GM18867 (cell line): Measurements from ENCODE around the gene MPND.

Experiments
- ATAC-seq: cut with Tn5 transposase; IDR thresholded peaks from one replicate; pipeline ENCODE4 v1.9.1; 2021; ENCODE audit warnings: mild to moderate bottlenecking, moderate library complexity; ENCODE audit not compliant: unreplicated experiment

MPND gene

GRCh38 chr19:4363571-4364304 lies 20.4 kb downstream of the MPND start:
- ATAC-seq = no peak

- no peak for ATAC-seq
These were observed 22.0 kb downstream of the MPND start for GRCh38 chr19:4365341-4365740.

- no peak for ATAC-seq
These were observed 22.7 kb downstream of the MPND start for GRCh38 chr19:4365791-4366665.

GRCh38 chr19:4366666-4367335 lies 23.4 kb downstream of the MPND start:
- no peak for ATAC-seq

- ATAC-seq = no peak
These were observed 24.0 kb downstream of the MPND start for GRCh38 chr19:4367336-4367723.

- ATAC-seq = no peak
These were observed 24.4 kb downstream of the MPND start for GRCh38 chr19:4367781-4368127.

GRCh38 chr19:4368128-4368820 lies 24.9 kb downstream of the MPND start:
- ATAC-seq = no peak

- peak; percentile 41 for ATAC-seq
These were observed 25.9 kb downstream of the MPND start for GRCh38 chr19:4369109-4369887.

- ATAC-seq = peak; percentile 42
These were observed 26.5 kb downstream of the MPND start for GRCh38 chr19:4369888-4370260.

GRCh38 chr19:4370418-4371041 lies 27.2 kb downstream of the MPND start:
- no peak for ATAC-seq

GRCh38 chr19:4371247-4372164 lies 28.1 kb downstream of the MPND start:
- no peak for ATAC-seq

GRCh38 chr19:4372165-4373012 lies 29.0 kb downstream of the MPND start:
- no peak for ATAC-seq

GRCh38 chr19:4373013-4373367 lies 29.6 kb downstream of the MPND start:
- no peak for ATAC-seq

GRCh38 chr19:4373601-4374497 lies 30.5 kb downstream of the MPND start:
- no peak for ATAC-seq

GRCh38 chr19:4374498-4375163 lies 31.3 kb downstream of the MPND start:
- no peak for ATAC-seq

GRCh38 chr19:4375164-4376027 lies 32.0 kb downstream of the MPND start:
- ATAC-seq = no peak
